Stomach (tissue), 4 donors: ENCODE measurements around the gene PRSS21.

Source experiments
- POLR2A ChIP-seq, 4 donors: fragments of 450-650 bp; IDR thresholded peaks; one replicate each; pipeline ENCODE4 v1.6.1; 2016; ENCODE audit warnings: antibody characterized with exemption in 4 of 4, control low read depth in 2 of 4, mild to moderate bottlenecking in 1 of 4, moderate library complexity in 1 of 4
- POLR2AphosphoS5 ChIP-seq, 3 donors: sonication (generic); formaldehyde crosslinking; IDR thresholded peaks; one replicate each; pipeline ENCODE4 v1.6.1; 2016; ENCODE audit warnings: antibody characterized with exemption in 3 of 3
- TF ChIP-seq, protein P1 (sequence below), 7 experiments: fragments of 450-650 bp in 4 of 7; fragments of 200-600 bp in 3 of 7; sonication (generic) in 3 of 7; IDR thresholded peaks; one replicate each; pipeline ENCODE4 v1.5.1; 2016 to 2019; ENCODE audit warnings: antibody characterized with exemption in 7 of 7, control low read depth in 2 of 7, mild to moderate bottlenecking in 1 of 7

DNA sequence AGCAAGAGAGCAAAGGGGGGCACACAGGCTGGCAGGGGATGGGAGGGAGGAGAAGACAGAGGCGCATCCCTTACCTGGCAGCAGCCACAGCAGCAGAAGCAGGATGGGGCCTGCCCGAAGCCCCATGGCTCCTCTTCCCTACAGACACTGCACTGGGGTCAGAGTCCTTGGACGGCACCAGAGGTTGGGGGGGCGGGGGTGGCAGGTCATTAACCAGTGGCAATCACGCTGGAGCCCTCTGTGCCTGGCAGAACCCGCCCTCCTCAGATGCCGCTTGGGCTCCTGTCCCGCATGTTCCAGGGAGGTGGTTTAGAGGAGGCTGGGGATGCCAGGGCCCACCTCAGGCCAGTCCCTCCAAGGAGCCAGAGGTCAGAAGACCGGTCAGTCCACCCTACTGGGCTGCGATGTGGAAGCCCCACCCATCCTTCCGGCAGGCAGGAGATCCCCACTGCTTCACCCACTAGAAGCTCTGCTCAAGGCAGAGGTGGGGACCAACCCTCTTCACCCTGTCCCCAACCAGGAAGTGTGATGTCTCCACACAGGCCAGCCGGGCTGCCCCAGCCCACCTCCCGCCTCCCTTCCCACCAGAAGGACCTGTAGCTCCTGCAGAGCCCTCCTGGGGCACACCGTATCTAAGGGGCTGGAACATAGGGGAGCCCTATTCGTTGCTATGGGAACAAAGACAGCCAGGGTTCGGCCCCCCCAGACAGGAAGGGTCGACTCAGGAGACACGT lies 24.7 kb downstream of the PRSS21 start:
- TF ChIP-seq, protein P1, sequence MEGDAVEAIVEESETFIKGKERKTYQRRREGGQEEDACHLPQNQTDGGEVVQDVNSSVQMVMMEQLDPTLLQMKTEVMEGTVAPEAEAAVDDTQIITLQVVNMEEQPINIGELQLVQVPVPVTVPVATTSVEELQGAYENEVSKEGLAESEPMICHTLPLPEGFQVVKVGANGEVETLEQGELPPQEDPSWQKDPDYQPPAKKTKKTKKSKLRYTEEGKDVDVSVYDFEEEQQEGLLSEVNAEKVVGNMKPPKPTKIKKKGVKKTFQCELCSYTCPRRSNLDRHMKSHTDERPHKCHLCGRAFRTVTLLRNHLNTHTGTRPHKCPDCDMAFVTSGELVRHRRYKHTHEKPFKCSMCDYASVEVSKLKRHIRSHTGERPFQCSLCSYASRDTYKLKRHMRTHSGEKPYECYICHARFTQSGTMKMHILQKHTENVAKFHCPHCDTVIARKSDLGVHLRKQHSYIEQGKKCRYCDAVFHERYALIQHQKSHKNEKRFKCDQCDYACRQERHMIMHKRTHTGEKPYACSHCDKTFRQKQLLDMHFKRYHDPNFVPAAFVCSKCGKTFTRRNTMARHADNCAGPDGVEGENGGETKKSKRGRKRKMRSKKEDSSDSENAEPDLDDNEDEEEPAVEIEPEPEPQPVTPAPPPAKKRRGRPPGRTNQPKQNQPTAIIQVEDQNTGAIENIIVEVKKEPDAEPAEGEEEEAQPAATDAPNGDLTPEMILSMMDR (IDR thresholded peaks at IDR 0.05): no peak
- TF ChIP-seq POLR2AphosphoS5 (IDR thresholded peaks at IDR 0.05) (no peak), POLR2A (IDR thresholded peaks at IDR 0.05) (no peak)
